Measurements from ENCODE around the gene EIF2D. TPM values are rescaled to one million over a fixed set of nuclear protein-coding genes. Genes with fewer than 3 reads are reported as not detected.

The EIF2D gene
- total and polyA plus RNA-seq, 2 of the 13 experiments (the other 11 are each of a cell fraction or from before 2014, with no cell fraction given) = 45.1 to 64.9 TPM

DNA sequence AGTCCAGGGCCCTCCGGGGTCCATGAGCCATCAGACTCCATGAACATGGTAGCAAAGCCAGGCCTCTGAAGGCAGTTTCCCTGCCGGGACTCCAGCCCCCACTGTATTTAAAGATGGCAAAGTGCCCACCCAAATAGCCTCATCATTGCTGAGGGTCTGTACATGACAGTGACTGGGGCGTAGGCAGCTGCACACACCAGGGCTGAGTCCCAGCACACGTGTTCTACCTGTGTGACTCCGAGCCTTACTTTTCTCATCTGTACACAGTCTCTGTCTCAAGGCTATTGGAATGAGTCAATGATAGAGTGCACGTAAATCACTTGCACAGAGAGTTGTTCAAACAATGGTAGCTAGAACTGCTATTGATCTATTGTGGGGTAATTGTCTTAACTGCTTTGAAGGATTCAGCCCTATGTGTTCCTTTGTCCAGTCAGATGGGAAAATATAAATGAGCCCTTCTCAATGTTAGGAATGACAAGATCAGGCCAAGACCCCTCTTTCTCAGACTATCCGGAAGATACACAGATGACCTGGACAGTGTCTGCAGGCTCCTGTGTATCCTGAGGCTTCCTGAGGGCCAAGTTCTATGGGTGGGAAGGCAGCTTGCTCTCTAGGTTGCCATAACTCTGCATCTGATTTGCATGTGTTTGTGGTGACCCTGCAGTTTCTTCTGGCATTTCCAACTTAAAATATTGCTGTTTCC, 56.1 kb downstream of the EIF2D start (continued):
- no peak for TF ChIP-seq NFKBIZ (CRISPR knock-in tag; IDR thresholded peaks at IDR 0.05)
- TF ChIP-seq ZEB1 (IDR thresholded peaks at IDR 0.05; ENCODE audit: insufficient replicate concordance, low read depth) = no peak
- TF ChIP-seq BRCA1 (CRISPR knock-in tag; IDR thresholded peaks at IDR 0.05) = no peak
- no peak for TF ChIP-seq GTF2F1 (IDR thresholded peaks at IDR 0.05; ENCODE audit: low read length)
- TF ChIP-seq, protein P1, sequence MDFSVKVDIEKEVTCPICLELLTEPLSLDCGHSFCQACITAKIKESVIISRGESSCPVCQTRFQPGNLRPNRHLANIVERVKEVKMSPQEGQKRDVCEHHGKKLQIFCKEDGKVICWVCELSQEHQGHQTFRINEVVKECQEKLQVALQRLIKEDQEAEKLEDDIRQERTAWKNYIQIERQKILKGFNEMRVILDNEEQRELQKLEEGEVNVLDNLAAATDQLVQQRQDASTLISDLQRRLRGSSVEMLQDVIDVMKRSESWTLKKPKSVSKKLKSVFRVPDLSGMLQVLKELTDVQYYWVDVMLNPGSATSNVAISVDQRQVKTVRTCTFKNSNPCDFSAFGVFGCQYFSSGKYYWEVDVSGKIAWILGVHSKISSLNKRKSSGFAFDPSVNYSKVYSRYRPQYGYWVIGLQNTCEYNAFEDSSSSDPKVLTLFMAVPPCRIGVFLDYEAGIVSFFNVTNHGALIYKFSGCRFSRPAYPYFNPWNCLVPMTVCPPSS (IDR thresholded peaks at IDR 0.05) = no peak
- TF ChIP-seq NR2C2 (CRISPR knock-in tag; IDR thresholded peaks at IDR 0.05; ENCODE audit: borderline replicate concordance) = no peak
- no peak for TF ChIP-seq ASH2L (IDR thresholded peaks at IDR 0.05; ENCODE audit: insufficient read length, low read depth, low read length)
- TF ChIP-seq HDAC2 (CRISPR knock-in tag; IDR thresholded peaks at IDR 0.05) = 0 out of 2 replicates have a peak, but pooled peaks have one; percentile 39
- TF ChIP-seq POLR2AphosphoS2 (IDR thresholded peaks at IDR 0.05; ENCODE audit: low read depth, low read length) = no peak
- TF ChIP-seq ZNF282 (IDR thresholded peaks at IDR 0.05; ENCODE audit: partially characterized antibody) = no peak
- TF ChIP-seq ZSCAN22 (CRISPR knock-in tag; IDR thresholded peaks at IDR 0.05) = no peak
- TF ChIP-seq LCORL (IDR thresholded peaks at IDR 0.05) = no peak
- TF ChIP-seq LCORL (CRISPR knock-in tag; IDR thresholded peaks at IDR 0.05) = no peak
- TF ChIP-seq KAT8 (CRISPR knock-in tag; IDR thresholded peaks at IDR 0.05) = no peak
- TF ChIP-seq ZUFSP (CRISPR knock-in tag; IDR thresholded peaks at IDR 0.05; ENCODE audit: borderline replicate concordance) = no peak
- TF ChIP-seq CBFB (CRISPR knock-in tag; IDR thresholded peaks at IDR 0.05) = no peak
- TF ChIP-seq EEA1 (CRISPR knock-in tag; IDR thresholded peaks at IDR 0.05; ENCODE audit: borderline replicate concordance) = no peak
- TF ChIP-seq, protein P2, sequence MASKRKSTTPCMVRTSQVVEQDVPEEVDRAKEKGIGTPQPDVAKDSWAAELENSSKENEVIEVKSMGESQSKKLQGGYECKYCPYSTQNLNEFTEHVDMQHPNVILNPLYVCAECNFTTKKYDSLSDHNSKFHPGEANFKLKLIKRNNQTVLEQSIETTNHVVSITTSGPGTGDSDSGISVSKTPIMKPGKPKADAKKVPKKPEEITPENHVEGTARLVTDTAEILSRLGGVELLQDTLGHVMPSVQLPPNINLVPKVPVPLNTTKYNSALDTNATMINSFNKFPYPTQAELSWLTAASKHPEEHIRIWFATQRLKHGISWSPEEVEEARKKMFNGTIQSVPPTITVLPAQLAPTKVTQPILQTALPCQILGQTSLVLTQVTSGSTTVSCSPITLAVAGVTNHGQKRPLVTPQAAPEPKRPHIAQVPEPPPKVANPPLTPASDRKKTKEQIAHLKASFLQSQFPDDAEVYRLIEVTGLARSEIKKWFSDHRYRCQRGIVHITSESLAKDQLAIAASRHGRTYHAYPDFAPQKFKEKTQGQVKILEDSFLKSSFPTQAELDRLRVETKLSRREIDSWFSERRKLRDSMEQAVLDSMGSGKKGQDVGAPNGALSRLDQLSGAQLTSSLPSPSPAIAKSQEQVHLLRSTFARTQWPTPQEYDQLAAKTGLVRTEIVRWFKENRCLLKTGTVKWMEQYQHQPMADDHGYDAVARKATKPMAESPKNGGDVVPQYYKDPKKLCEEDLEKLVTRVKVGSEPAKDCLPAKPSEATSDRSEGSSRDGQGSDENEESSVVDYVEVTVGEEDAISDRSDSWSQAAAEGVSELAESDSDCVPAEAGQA (IDR thresholded peaks at IDR 0.05; ENCODE audit: low read depth) = no peak
- TF ChIP-seq, protein P2 (CRISPR knock-in tag; IDR thresholded peaks at IDR 0.05; ENCODE audit: borderline replicate concordance) = no peak
- TF ChIP-seq ZNF432 (CRISPR knock-in tag; IDR thresholded peaks at IDR 0.05; ENCODE audit: borderline replicate concordance) = no peak
- TF ChIP-seq SETDB1 (CRISPR knock-in tag; IDR thresholded peaks at IDR 0.05; ENCODE audit: borderline replicate concordance) = no peak
- no peak for TF ChIP-seq ERF (CRISPR knock-in tag; IDR thresholded peaks at IDR 0.05)
- no peak for TF ChIP-seq SRSF1 (optimal IDR thresholded peaks at IDR 0.05; ENCODE audit: low read depth, low read length)
- no peak for TF ChIP-seq KDM6A (CRISPR knock-in tag; IDR thresholded peaks at IDR 0.05; ENCODE audit: low read depth)
